DND-41 (cell line): ENCODE results near the gene GRB2.

Experiments used
- ATAC-seq: fragments of 200-7000 bp; cut with Tn5 transposase; 3 replicates; pipeline ENCODE4 v1.9.1; 2021; ENCODE audit warnings: low read depth; ENCODE audit not compliant: insufficient read depth
- DNase-seq: peaks from one replicate; pipeline ENCODE4 v3.0.0-alpha.2; 2020
- H2AFZ ChIP-seq: 2 replicates; pipeline ENCODE4 v1.6.0; 2012; ENCODE audit warnings: low read depth, low read length
- H3K27ac ChIP-seq: 2 replicates; pipeline ENCODE4 v1.5.1; 2012; ENCODE audit warnings: low read length, inconsistent platforms
- H3K27me3 ChIP-seq: fragments of 200-600 bp; sonication (generic); 2 replicates; pipeline ENCODE4 v1.6.0; 2012; ENCODE audit warnings: low read length, mild to moderate bottlenecking, inconsistent platforms; ENCODE audit not compliant: insufficient read depth, poor library complexity
- H3K36me3 ChIP-seq: 2 replicates; pipeline ENCODE4 v1.5.1; 2012; ENCODE audit warnings: low read length, inconsistent platforms; ENCODE audit not compliant: insufficient read depth
- H3K4me1 ChIP-seq: 2 replicates; pipeline ENCODE4 v1.5.1; 2012; ENCODE audit warnings: mild to moderate bottlenecking, low read length; ENCODE audit not compliant: insufficient read depth
- H3K4me2 ChIP-seq: 2 replicates; pipeline ENCODE4 v1.6.0; 2012; ENCODE audit warnings: mild to moderate bottlenecking, moderate library complexity, low read length, inconsistent platforms; ENCODE audit not compliant: insufficient read depth
- H3K4me3 ChIP-seq, 2 experiments: fragments of 200-600 bp in 1 of 2; shearing (Covaris generic) in 1 of 2; 2 replicates each; pipeline ENCODE4 v1.5.1; 2012 to 2016; ENCODE audit warnings: inconsistent platforms in 2 of 2, low read length in 2 of 2, mild to moderate bottlenecking in 2 of 2, low read depth in 1 of 2, moderate library complexity in 1 of 2
- H3K79me2 ChIP-seq: 2 replicates; pipeline ENCODE4 v1.6.0; 2012; ENCODE audit warnings: low read length, inconsistent platforms; ENCODE audit not compliant: insufficient read depth
- H3K9ac ChIP-seq: 2 replicates; pipeline ENCODE4 v1.6.0; 2012; ENCODE audit warnings: low read depth, mild to moderate bottlenecking, inconsistent platforms, low read length, moderate library complexity
- H3K9me3 ChIP-seq: 2 replicates; pipeline ENCODE4 v1.5.1; 2012; ENCODE audit warnings: low read length, moderate library complexity, mild to moderate bottlenecking, inconsistent platforms; ENCODE audit not compliant: insufficient read depth, severe bottlenecking
- H4K20me1 ChIP-seq: 2 replicates; pipeline ENCODE4 v1.6.0; 2012; ENCODE audit warnings: low read length; ENCODE audit not compliant: insufficient read depth
- CTCF ChIP-seq: IDR thresholded peaks from 2 replicates; pipeline ENCODE4 v1.5.1; 2012; ENCODE audit warnings: borderline replicate concordance, low read length, moderate library complexity, mild to moderate bottlenecking; ENCODE audit not compliant: poor library complexity, severe bottlenecking; ENCODE audit errors: extremely low read depth
- EZH2 ChIP-seq: IDR thresholded peaks from 3 replicates; pipeline ENCODE4 v1.6.1; 2012; ENCODE audit warnings: borderline replicate concordance, low read depth, mild to moderate bottlenecking, moderate library complexity, low read length, inconsistent platforms; ENCODE audit not compliant: severe bottlenecking

Gene GRB2

GRCh38 chr17:75393523-75394331 is 11.8 kb downstream of the GRB2 start:
- Histone ChIP-seq H3K4me2 (peak overlapping the region; percentile 82), H3K9ac (peak overlapping the region; percentile 58), H3K9me3 (no peaks in the 10 kb centered on the region), H3K4me1 (peaks cover 57% of the 10 kb centered on the region), H3K27me3 (no peaks in the 10 kb centered on the region), H4K20me1 (peaks cover 73% of the 10 kb centered on the region), H3K27ac (peak overlapping the region; percentile 74), H3K79me2 (peaks cover 98% of the 10 kb centered on the region), H3K36me3 (peaks cover 40% of the 10 kb centered on the region), H2AFZ (peak overlapping the region; percentile 49; the same call in 1 of the 2 replicates), H3K4me3 (peak overlapping the region; percentile 45 to 68; a peak in 3 of 4 replicates)
- DNase-seq (peak; percentile 97), ATAC-seq (peak; percentile 97)
- no peak for TF ChIP-seq CTCF
- no peak for TF ChIP-seq EZH2

- TF ChIP-seq EZH2 (no peak), CTCF (no peak)
- DNase-seq (no peak), ATAC-seq (no peak)
- Histone ChIP-seq H3K9me3 (no peaks in the 10 kb centered on the region), H3K4me2 (no peak overlapping the region), H3K36me3 (peaks cover 51% of the 10 kb centered on the region), H2AFZ (no peak overlapping the region), H4K20me1 (peaks cover 77% of the 10 kb centered on the region), H3K79me2 (peaks cover 98% of the 10 kb centered on the region), H3K4me1 (peaks cover 54% of the 10 kb centered on the region), H3K9ac (no peak overlapping the region), H3K27me3 (no peaks in the 10 kb centered on the region), H3K4me3 (no peak overlapping the region), H3K27ac (no peak overlapping the region)
Observed at GRCh38 chr17:75392559-75392958, 12.9 kb downstream of the GRB2 start.

- no peak for ATAC-seq
- DNase-seq, result no peak
- no peak overlapping the region for H3K27ac ChIP-seq
- H3K27me3 ChIP-seq, result no peaks in the 10 kb centered on the region
- H3K4me3 ChIP-seq, result no peak overlapping the region
- H3K9me3 ChIP-seq, result no peaks in the 10 kb centered on the region
- TF ChIP-seq CTCF (no peak), EZH2 (no peak)
- H4K20me1 ChIP-seq, result peaks cover 79% of the 10 kb centered on the region
- H2AFZ ChIP-seq, result no peak overlapping the region
- no peak overlapping the region for H3K4me2 ChIP-seq
- peaks cover 67% of the 10 kb centered on the region for H3K36me3 ChIP-seq
- H3K79me2 ChIP-seq, result peaks cover 98% of the 10 kb centered on the region
- H3K9ac ChIP-seq, result no peak overlapping the region
- peaks cover 39% of the 10 kb centered on the region for H3K4me1 ChIP-seq
Observed at GRCh38 chr17:75390982-75391381, 14.5 kb downstream of the GRB2 start.
